Endodermal cell (in vitro differentiated cells): Measurements from ENCODE around the gene MED29. TPM values are rescaled to one million over a fixed set of nuclear protein-coding genes. Genes with fewer than 3 reads are reported as not detected.

ENCODE experiments used
- DNase-seq: peaks from one replicate; pipeline ENCODE4 v3.0.0-alpha.2; 2017
- H3K27ac ChIP-seq: 2 replicates; pipeline ENCODE4 v1.5.1; 2013; ENCODE audit warnings: mild to moderate bottlenecking, low read depth, low read length, moderate library complexity
- H3K27me3 ChIP-seq: 2 replicates; pipeline ENCODE4 v1.6.1; 2013; ENCODE audit warnings: mild to moderate bottlenecking, low read length, moderate library complexity; ENCODE audit not compliant: insufficient read depth, control insufficient read depth, poor library complexity, severe bottlenecking
- H3K36me3 ChIP-seq: 2 replicates; pipeline ENCODE4 v1.7.0; 2013; ENCODE audit warnings: mild to moderate bottlenecking, low read length, moderate library complexity; ENCODE audit not compliant: control insufficient read depth, insufficient read depth
- H3K4me1 ChIP-seq: one replicate; pipeline ENCODE4 v1.7.0; 2013; ENCODE audit warnings: low read length; ENCODE audit not compliant: control insufficient read depth, insufficient read depth
- H3K4me3 ChIP-seq: 2 replicates; pipeline ENCODE4 v1.5.1; 2013; ENCODE audit warnings: mild to moderate bottlenecking, low read length, moderate library complexity
- H3K9ac ChIP-seq: 2 replicates; pipeline ENCODE4 v1.6.1; 2013; ENCODE audit warnings: mild to moderate bottlenecking, low read length, moderate library complexity; ENCODE audit not compliant: poor library complexity, severe bottlenecking; ENCODE audit errors: extremely low read depth
- H3K9me3 ChIP-seq: 2 replicates; pipeline ENCODE4 v1.6.1; 2013; ENCODE audit warnings: mild to moderate bottlenecking, low read length, moderate library complexity; ENCODE audit not compliant: control insufficient read depth
- H3K27ac Mint-ChIP-seq: 2 replicates; pipeline ENCODE4 v1.8.0; 2020; ENCODE audit warnings: mixed read lengths
- H3K27me3 Mint-ChIP-seq: 2 replicates; pipeline ENCODE4 v1.8.0; 2021; ENCODE audit warnings: mild to moderate bottlenecking, mixed read lengths; ENCODE audit not compliant: insufficient read depth
- H3K36me3 Mint-ChIP-seq: 2 replicates; pipeline ENCODE4 v1.8.0; 2020; ENCODE audit warnings: low read depth, mixed read lengths
- H3K4me1 Mint-ChIP-seq: 2 replicates; pipeline ENCODE4 v1.8.0; 2020; ENCODE audit warnings: mixed read lengths
- H3K4me3 Mint-ChIP-seq: 2 replicates; pipeline ENCODE4 v1.8.0; 2020; ENCODE audit warnings: mild to moderate bottlenecking, moderate library complexity, mixed read lengths
- H3K9me3 Mint-ChIP-seq: 2 replicates; pipeline ENCODE4 v1.8.0; 2020; ENCODE audit warnings: mild to moderate bottlenecking, mixed read lengths
- WGBS, 2 experiments: methylation state at CpG; one replicate each; pipeline versions ENCODE4 v1.1.5 to v1.1.7; 2013; ENCODE audit warnings: missing lambda C conversion rate in 2 of 2, mixed read lengths in 1 of 2; ENCODE audit not compliant: insufficient coverage in 1 of 2, insufficient read length in 1 of 2; 5-methylcytosine and 5-hydroxymethylcytosine counted together
- total RNA-seq, 2 donors: library from RNA; stranded (reverse); fragmentation: NEBNext Ultra II Directional in 1 of 2; extraction: Animal tissue kit (Norgen Biotek cat#: 25700) in 1 of 2; gene quantifications; 2 replicates in 1 of 2; 3 replicates in 1 of 2; pipeline ENCODE4 v1.2.1, GENCODE V29; 2021
- TF ChIP-seq, protein P1 (sequence below): fragments of 200-600 bp; sonication (generic); conservative IDR thresholded peaks from 2 replicates; pipeline ENCODE4 v1.5.0; 2021; ENCODE audit warnings: antibody characterized with exemption, mild to moderate bottlenecking

Gene MED29
- total RNA-seq, 2 donors from 2014 or later: 32.6 to 38.9 TPM

DNA sequence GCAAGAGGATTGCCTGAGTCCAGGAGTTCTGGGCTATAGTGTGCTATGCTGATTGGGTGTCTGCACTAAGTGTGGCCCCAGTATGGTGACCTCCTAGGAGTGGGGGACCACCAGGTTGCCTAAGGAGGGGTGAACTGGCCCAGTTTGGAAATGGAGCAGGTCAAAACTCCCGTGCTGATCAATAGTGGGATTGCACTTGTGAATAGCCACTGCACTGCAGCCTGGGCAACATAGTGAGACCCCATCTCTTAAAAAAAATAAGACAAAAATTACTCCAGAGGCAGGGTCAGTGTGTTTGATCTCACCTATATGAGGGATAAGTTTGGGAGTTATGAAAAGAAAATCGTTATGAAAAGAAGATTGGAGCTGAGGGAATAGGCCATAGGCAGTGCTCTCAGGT lies 22.0 kb upstream of the MED29 start:
- Mint-ChIP-seq H3K27me3 (no peaks in the 10 kb centered on the region), H3K4me1 (no peaks in the 10 kb centered on the region), H3K27ac (no peak overlapping the region), H3K9me3 (no peaks in the 10 kb centered on the region), H3K36me3 (peaks cover 75% of the 10 kb centered on the region), H3K4me3 (no peak overlapping the region)
- Histone ChIP-seq H3K9ac (no peak overlapping the region), H3K36me3 (peaks cover 72% of the 10 kb centered on the region), H3K27ac (no peak overlapping the region), H3K4me3 (no peak overlapping the region), H3K4me1 (no peaks in the 10 kb centered on the region), H3K9me3 (no peaks in the 10 kb centered on the region), H3K27me3 (no peaks in the 10 kb centered on the region)
- no peak for DNase-seq
- WGBS, 2 experiments: 87 to 100% methylated on average over 1 to 2 of the region's 2 CpGs
- TF ChIP-seq, protein P1, sequence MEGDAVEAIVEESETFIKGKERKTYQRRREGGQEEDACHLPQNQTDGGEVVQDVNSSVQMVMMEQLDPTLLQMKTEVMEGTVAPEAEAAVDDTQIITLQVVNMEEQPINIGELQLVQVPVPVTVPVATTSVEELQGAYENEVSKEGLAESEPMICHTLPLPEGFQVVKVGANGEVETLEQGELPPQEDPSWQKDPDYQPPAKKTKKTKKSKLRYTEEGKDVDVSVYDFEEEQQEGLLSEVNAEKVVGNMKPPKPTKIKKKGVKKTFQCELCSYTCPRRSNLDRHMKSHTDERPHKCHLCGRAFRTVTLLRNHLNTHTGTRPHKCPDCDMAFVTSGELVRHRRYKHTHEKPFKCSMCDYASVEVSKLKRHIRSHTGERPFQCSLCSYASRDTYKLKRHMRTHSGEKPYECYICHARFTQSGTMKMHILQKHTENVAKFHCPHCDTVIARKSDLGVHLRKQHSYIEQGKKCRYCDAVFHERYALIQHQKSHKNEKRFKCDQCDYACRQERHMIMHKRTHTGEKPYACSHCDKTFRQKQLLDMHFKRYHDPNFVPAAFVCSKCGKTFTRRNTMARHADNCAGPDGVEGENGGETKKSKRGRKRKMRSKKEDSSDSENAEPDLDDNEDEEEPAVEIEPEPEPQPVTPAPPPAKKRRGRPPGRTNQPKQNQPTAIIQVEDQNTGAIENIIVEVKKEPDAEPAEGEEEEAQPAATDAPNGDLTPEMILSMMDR: no peak

DNA sequence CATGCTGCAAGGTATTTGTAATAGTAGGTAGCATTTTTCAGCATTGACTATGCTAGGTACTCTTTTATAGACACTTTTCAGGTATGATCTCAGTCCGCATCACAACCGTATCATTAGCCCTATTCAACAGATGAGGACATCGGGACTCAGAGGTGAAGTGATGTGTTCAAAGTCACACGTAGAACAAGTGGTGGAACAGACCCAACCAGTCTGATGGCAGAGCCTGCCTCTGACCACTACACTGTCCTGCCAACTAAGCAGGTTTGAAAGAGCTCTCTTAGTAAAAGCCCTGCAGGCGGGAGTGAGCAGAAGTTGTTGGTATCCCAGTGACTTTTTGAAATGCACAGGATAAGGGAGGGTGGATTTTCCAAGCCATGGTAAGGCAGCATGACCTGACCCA lies 20.4 kb upstream of the MED29 start:
- Mint-ChIP-seq H3K36me3 (peaks cover 76% of the 10 kb centered on the region), H3K4me1 (no peaks in the 10 kb centered on the region), H3K9me3 (no peaks in the 10 kb centered on the region), H3K4me3 (no peak overlapping the region), H3K27ac (no peak overlapping the region), H3K27me3 (no peaks in the 10 kb centered on the region)
- Histone ChIP-seq H3K36me3 (peaks cover 76% of the 10 kb centered on the region), H3K4me3 (no peak overlapping the region), H3K4me1 (no peaks in the 10 kb centered on the region), H3K9me3 (no peaks in the 10 kb centered on the region), H3K27ac (no peak overlapping the region), H3K9ac (no peak overlapping the region), H3K27me3 (no peaks in the 10 kb centered on the region)
- DNase-seq: no peak
- TF ChIP-seq, protein P1: no peak
- WGBS, 2 experiments: 95 to 100% methylated on average over 4 to 5 of the region's 5 CpGs

DNA sequence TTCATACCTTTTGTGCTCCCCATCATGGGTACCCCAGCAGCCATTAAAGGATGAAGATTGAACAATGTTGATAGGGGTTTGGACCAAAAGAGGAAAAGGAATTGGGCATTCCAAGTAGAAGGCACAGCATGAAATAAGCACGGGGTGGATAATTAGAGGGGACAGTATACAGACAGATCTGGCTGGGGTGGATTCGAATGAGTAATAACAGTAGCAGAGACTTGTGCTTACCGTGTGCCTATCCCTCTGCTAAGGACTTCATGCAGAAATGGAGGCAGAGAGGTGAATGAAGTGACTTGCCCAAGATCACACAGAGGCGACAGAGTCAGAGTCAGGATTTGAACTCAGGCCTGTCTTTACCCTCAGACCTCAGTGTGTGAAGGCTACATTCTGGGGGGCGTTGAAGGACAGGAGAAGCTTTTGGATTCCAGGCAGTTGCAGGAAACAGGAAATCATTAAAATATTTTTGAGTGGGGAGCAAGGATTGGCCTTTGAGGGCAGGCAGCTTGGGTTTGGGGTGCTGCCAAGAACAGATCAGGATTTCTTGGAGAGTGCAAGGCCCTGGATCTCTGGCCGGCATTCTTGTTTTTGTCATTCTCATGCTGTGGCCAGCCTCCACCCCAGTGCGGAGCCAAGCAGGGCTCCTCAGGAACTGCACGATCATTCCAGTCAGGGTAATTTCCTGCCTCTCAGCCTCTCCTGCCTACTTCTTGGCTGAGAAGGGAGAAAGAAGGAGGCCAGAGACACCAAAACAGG lies 19.0 kb upstream of the MED29 start:
- H3K36me3 ChIP-seq: peaks cover 75% of the 10 kb centered on the region
- no peaks in the 10 kb centered on the region for H3K27me3 ChIP-seq
- H3K9me3 Mint-ChIP-seq: no peaks in the 10 kb centered on the region
- no peak overlapping the region for H3K9ac ChIP-seq
- no peak overlapping the region for H3K27ac Mint-ChIP-seq
- no peak overlapping the region for H3K4me3 Mint-ChIP-seq
- WGBS, 2 experiments: 79 to 83% methylated on average over 6 to 8 of the region's 8 CpGs
- no peaks in the 10 kb centered on the region for H3K4me1 Mint-ChIP-seq
- no peak for DNase-seq
- no peak overlapping the region for H3K4me3 ChIP-seq
- TF ChIP-seq, protein P1: no peak
- no peaks in the 10 kb centered on the region for H3K9me3 ChIP-seq
- no peaks in the 10 kb centered on the region for H3K27me3 Mint-ChIP-seq
- no peak overlapping the region for H3K27ac ChIP-seq
- peaks cover 78% of the 10 kb centered on the region for H3K36me3 Mint-ChIP-seq
- H3K4me1 ChIP-seq: no peaks in the 10 kb centered on the region
